NCI-H446 (cell line): ENCODE data around the gene UNC45A.

Source experiments
- DNase-seq, 2 experiments: peaks; one replicate each; lab custom pipeline; 2025; lab: John Stamatoyannopoulos, UW

Gene UNC45A

GRCh38 chr15:90960298-90961091 is 25.4 kb downstream of the UNC45A start:
- DNase-seq, result peak in 1 of 2 experiments; percentile 39

- no peak for DNase-seq
These were observed 26.9 kb downstream of the UNC45A start for GRCh38 chr15:90962021-90962420.

GRCh38 chr15:90966262-90966661 is 31.2 kb downstream of the UNC45A start:
- DNase-seq, result no peak

- no peak for DNase-seq
These were observed 32.1 kb downstream of the UNC45A start for GRCh38 chr15:90967206-90967605.

- no peak for DNase-seq
These were observed 33.3 kb downstream of the UNC45A start for GRCh38 chr15:90968434-90968833.

GRCh38 chr15:90970274-90970673 is 35.2 kb downstream of the UNC45A start:
- no peak for DNase-seq

- DNase-seq, result no peak
These were observed 37.0 kb downstream of the UNC45A start for GRCh38 chr15:90972133-90972532.

GRCh38 chr15:90974216-90974615 is 39.1 kb downstream of the UNC45A start:
- no peak for DNase-seq

- DNase-seq, result no peak
These were observed 44.5 kb downstream of the UNC45A start for GRCh38 chr15:90979582-90979981.

GRCh38 chr15:90981681-90982080 is 46.6 kb downstream of the UNC45A start:
- DNase-seq, result no peak

GRCh38 chr15:90982135-90982534 is 47.0 kb downstream of the UNC45A start:
- DNase-seq, result no peak

- DNase-seq, result no peak
These were observed 51.9 kb downstream of the UNC45A start for GRCh38 chr15:90986790-90987507.

- no peak for DNase-seq
These were observed 52.6 kb downstream of the UNC45A start for GRCh38 chr15:90987561-90988141.

GRCh38 chr15:90988296-90988695 is 53.2 kb downstream of the UNC45A start:
- no peak for DNase-seq

- DNase-seq, result no peak
These were observed 54.1 kb downstream of the UNC45A start for GRCh38 chr15:90989040-90989768.

- no peak for DNase-seq
These were observed 55.4 kb downstream of the UNC45A start for GRCh38 chr15:90990446-90990845.

- DNase-seq, result no peak
These were observed 56.7 kb downstream of the UNC45A start for GRCh38 chr15:90991587-90992285.

- no peak for DNase-seq
These were observed 59.0 kb downstream of the UNC45A start for GRCh38 chr15:90994059-90994416.

- peak; percentile 91 to 98 for DNase-seq
These were observed 59.6 kb downstream of the UNC45A start, which contains the start of gene PRC1 for GRCh38 chr15:90994417-90995311. PRC1 (minus strand) TSS chr15:90994535; CDS start chr15:90994417, 118 bp downstream.

- DNase-seq, result no peak
These were observed 63.7 kb downstream of the UNC45A start for GRCh38 chr15:90998737-90999136.

- DNase-seq, result no peak
These were observed 66.1 kb downstream of the UNC45A start for GRCh38 chr15:91001209-91001608.
